CD4-positive, alpha-beta T cell treated with Interleukin-10 for 1 hour (primary cell): Measurements from ENCODE around the gene HOXC13.

ENCODE experiments used
- DNase-seq: peaks from one replicate; pipeline ENCODE4 v3.0.0-alpha.2; 2020

Gene HOXC13

DNA sequence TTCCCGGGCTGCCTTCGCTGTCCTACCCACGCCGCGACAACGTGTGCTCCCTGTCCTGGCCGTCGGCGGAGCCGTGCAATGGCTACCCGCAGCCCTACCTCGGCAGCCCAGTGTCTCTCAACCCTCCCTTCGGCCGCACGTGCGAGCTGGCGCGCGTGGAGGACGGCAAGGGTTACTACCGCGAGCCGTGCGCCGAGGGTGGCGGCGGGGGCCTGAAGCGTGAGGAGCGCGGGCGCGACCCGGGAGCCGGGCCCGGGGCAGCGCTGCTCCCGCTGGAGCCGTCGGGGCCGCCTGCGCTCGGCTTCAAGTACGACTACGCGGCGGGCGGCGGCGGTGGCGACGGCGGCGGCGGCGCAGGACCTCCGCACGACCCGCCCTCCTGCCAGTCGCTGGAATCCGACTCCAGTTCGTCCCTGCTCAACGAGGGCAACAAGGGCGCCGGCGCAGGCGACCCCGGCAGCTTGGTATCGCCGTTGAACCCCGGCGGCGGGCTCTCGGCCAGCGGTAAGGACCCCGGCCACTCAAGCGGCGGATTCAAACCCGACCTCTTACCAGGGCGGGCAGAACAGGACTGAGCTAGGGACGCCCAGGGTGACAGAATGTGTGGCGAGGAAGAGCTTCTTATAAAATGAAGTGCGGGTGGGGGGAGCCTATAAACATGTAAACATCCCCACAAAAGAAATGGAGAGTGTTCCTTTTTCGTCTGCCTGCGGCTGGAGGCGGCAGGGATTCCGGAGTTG is 16.6 kb downstream of the HOXC13 start:
- DNase-seq = no peak

DNA sequence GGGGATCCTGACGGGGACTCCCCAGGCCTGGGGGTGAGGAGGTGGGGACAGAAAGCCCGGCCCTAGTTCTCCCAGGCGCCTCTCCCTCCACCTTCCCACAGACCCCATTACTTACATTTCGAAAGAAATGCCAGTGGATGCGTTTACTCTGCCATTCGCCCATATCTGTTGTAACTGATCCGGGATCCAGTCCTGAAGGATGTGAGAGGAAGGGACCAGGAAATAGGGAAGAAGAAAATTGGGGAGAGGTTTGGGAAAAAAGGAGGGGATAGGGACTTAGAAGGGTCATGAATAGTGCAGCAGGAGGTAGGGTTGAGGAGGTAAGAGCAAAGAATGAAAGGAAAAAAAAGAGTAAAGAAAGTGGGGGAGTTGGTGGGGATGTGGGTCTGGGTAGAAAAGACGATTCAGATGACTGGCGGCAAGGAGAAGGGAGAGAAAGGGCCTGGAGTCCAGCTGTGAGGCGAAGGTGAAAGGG is 17.2 kb downstream of the HOXC13 start:
- no peak for DNase-seq

DNA sequence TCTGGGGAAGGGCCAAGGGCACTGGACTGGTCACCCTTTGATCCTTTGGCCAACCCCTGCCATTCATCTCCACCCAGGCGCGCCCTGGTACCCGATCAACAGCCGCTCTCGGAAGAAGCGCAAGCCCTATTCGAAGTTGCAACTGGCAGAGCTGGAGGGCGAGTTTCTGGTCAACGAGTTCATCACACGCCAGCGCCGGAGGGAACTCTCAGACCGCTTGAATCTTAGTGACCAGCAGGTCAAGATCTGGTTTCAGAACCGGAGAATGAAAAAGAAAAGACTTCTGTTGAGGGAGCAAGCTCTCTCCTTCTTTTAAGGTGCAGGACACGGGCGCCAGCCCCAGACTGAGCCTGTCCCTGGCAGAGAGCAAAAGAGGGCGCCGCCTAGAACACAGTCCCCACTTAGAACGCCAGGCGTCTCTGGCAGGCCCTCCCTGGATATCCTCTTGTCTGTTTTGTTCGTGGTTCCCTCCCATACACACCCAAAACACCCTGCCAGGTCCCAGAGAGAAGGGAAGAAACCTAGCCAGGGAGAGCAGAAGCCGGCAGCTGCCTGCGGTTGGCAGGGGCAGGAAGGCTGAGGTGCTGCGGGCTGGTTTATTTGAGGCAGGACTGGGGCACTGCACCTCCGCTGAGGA is 17.7 kb downstream of the HOXC13 start:
- DNase-seq = no peak

DNA sequence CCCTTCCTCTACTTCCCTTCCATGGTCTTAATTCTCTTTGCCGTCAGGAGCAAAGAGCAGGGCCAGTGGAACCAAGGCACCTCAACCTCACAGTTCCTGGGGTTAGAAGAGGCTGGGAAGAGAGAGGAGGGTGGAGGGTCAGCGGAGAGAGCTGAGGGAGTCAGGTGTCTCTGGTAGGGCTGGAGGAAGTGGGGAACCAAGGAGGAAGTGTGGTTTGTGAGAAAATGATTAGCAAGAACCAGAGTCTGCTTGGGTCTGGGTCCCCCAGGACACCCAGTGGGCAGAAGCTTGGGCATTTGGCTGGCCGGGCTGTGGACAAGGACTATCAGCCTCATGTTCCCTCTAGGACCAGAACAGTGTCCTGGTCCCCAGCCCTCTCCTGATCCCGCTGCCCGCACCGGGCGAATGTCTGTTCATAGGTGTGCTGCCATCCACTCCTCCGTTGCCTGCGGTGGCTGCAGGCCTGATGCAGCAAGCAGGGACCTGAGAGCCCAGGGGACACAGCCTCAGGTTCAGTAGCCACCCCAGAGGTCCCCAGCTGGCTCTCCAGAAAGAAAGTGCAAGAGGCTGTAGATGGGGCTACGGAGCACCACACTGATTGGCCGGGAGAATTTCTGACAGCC is 18.4 kb downstream of the HOXC13 start:
- DNase-seq = no peak

DNA sequence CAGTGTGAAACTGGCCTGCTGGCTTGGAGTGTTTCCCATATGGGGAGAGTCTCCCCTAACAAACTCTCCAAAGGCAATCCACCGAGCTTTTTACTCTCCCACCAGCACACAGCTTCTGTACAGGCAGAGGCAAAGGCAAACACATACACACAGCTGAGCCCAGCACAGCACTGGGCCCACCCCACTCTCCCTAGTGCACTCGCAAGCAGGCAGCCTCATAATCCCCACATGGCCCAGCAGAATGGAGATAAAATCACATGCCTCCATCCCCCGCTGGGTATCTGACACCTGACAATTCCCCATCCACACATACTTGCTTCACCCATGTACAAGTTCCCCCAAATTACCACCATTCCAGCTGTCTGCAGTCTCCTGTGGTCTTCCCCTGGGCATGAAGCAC is 19.5 kb downstream of the HOXC13 start:
- DNase-seq = no peak

DNA sequence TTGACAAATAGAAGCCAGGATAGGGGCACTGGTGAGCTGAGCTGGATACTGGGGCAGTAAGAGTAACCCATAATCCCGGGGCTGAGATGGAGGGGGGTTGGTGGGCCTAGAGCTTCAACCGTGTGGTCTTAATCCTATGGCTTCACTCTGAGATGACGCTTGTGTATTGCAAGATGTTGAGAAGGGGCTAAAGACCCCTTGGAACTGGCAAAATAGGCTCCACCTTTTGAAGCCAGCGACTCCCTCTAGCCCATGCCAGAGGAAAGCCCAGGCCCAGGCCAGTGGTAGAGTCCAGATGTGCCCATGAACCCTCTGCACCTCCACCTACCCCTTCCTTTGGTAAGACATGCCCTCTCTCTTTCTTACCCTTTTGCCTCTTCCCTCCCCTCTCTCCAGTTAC is 20.7 kb downstream of the HOXC13 start:
- no peak for DNase-seq

DNA sequence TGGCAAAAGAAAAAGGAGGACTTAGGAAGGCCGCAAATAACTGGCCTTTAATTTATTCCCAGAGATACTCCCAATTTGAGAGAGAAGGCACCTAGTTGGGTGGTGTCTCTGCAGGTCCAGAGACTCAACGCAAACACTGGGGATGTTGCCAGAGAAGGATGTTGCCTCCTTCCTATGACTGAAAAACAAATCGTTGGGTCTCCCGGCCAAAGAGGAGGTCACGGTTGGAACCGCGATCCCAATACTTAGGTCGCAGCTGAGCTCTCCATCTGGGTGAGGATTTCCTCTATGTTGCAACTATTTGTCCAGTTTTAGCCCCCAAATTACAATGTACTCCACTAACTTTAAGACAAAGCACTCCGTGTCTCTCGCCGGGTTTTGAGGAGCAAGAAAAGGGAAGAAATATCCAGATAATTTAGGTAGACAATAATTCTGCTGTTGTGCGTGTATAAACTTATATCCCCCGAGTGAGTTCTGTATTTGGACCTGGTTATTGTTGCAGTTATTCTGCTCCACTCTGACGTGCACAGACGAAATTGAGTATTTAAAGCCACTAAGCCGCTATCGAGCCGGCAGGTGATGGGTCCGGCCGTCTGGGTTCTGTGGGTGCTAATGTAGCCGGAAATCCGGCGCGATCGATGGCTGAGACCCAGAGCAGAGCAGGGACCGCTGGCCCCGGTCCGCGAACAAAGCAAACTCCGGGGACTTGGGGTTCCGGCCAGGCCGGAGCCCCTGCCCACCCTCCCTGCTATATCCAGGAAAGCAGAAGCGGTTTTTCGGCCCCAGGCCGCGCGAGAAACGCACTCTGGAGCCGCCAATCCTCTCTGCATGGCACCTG is 21.8 kb downstream of the HOXC13 start:
- no peak for DNase-seq

DNA sequence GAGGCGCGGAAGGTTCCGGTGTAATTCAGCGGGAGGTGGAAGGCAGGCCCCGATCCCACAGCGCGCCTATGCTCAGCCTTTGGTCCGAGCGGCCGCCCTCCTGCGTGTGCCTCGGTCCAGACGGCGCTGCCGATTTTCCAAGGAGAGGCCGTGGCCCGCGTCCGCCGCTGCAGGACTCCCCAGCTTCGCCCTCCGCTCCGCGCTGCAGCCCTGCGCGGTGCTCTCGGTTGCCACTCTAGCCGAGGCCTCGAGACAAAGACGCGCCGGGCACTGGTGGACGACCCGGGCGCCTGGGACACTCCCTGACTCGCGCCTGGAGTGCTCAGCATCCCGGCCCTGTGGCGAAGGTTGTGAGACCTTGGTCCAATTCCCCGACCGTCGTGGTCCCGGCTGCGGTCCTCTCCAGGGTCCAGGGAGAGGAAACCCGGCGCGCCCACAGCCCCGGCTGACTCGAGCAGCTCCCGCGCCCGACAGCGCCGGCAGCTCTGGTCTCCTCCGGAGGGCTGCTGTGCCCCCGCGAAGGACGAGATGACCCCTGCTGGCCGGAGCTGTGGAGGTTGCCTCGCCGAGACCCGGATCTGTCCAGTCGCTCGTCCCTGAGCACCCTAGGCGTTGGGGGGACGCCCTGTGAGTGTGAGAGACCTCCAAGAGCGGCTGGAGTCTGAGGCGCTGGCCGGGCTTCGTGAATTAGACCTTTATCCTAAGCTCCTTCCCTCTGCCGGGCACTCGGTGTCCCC is 22.6 kb downstream of the HOXC13 start:
- DNase-seq = no peak

DNA sequence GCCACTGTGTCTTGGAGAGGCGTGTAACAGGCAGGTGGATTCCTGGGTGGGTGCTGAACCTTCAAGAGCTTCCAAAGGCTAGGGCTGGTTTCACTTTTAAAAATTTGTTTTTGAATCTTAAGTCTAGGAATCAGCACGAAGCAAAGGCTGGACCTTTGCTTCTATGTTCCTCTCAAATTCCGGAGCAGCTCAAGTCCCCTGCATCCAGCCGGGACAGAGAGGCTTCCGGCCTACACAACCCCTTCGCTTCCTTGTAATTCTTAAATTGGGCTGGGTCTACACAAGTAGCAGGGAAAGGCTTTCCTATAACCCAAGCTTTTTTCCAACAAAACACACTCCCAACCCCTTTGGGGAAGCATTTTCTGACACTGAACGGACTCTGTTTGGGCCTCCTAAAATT is 24.4 kb downstream of the HOXC13 start:
- no peak for DNase-seq

DNA sequence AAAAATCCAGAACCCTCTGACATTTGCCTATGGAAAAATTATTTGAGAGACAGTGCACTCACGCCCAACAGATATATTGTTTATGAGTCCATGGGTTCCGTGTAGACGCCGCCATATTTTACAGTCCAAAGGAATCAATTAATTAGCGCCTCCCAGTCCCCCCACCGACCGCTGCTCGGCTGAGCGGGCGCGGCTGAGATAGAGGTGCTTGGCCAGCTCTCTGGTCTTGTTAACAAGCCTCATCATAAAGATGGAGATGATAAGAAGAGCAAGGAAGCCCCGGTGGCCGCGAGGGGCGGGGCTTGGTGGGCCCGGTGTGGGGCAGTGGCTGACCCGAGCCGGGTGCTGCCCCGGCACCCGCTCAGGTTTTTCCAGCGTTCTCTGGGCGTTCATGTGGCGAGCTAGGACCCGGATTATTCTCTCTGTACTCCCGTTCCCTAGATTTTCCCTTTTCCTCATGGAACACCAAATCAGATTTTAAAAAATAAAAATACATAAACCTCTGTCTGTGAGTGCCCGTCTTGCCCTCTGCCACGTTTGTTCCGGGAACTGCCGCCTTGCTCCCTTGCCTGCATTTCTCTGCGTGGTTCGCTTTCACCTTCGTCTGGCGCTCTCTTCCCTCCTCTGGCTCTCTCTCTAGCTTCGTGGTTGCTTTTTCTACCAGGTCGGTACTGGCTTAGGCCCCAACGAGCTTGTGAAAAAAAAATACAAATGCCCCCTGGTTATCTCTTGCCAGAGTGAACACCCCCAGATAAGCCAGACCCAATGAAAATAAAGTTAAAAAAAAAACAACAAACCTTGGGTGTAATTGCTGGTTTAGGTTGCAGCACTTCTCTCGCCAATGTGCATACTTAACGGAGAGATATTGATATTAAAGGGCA is 25.0 kb downstream of the HOXC13 start:
- no peak for DNase-seq

DNA sequence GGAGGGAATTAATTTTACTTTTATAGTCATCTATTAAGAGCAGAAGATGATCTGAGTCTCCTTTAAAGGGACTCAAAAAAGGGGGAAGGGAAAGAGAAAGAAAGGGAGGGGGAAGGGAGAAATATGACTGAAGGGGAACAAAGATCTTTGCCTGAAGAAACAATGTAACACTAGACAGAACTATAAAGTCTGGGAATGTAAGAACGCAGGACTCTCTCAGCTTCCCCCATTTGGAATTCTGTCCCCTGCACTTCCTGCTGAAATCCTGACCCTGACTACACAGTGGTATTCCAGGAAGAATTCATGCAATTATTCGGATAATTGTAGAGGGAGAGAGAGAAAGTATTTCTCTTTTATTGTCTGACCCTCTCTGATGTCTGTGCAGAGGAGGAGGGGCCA is 25.7 kb downstream of the HOXC13 start:
- no peak for DNase-seq

DNA sequence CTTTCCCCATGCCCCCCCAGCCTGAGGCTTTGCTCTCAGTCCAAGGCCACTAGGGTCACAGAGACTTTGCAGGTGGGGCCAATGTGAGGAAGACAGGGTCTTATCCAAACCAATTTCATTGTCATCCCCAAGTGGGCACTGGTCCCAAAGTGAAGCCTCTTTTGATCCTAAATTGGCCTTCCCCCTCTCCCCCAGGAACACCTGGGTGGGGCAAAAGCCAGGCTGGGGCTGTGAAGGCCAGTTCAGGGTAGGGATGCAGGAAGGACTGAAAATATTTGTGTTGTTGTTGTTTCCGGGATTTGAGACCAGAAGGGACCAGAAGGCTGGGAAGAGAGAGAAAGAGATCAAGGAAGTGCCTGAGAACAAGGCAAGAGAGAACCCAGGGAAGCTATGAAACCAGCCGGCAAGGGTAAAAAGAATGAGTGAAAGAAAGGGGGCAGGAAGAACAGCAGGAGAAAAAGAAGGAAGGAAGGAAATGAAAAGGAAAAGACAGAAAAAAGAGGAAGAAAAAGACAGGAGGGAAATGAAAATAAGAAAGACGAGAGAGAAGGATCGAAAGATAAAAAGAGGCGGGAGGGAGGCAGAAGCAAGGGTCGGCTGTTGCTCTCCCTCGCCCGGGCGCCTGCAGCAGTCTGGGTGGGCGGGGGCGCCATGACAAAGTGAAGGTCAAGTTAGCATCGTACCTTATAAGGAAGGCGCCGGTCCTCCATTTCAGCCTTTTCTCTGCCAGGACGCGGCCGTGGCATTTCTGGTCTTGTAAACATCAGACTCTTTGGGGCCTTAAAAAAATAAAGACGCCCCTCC is 26.9 kb downstream of the HOXC13 start:
- no peak for DNase-seq

DNA sequence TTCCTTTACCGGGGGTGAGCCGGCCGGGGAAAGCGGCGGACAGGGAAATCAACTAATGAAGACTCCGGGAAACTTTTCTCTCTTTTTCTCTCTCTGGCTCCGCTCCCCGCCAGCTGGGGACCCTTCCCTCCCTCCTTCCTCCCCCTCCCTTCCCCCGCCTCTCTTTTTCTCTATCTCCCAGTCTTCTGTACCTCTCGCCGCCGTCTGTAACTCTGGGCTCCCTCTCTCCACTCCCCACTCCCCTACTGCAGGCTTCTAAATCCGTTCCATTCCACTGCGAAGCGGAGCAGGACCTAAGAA is 27.4 kb downstream of the HOXC13 start:
- no peak for DNase-seq

DNA sequence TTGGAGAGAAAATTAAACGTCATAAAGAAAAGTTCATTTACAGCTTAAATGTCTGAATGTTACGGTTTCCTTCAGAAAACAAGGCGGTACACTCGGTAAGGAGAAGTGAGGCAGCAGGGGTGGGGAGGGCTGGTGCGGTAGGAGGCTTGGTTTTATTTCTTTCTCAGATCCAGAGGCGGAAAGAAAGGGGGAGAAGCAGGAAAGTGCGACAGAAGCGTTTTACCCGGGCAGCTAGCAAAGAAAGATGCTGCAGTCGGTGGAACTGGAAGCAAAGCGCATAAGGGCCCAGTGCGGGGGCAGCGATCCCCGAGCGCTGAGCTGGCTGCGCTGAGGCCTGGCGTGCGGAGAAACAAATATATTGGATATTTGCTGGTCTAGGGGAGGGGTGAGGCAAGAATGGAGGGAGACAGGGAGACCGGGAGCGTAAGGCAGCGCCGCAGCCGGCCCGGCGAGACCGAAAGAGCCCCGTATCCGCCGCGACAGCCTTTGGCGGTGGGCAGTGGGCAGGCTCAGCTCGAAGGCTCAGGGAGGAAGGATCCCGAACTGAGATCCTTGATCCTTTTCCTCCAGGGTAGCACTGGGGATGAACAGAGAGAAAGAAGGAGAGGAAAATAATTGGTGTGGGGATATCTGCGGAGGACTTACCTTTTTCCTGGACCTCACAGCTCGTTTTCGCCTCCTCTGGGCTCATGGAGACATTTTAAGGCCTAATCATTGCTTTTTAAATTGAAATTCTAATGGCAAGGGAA is 27.9 kb downstream of the HOXC13 start:
- no peak for DNase-seq

DNA sequence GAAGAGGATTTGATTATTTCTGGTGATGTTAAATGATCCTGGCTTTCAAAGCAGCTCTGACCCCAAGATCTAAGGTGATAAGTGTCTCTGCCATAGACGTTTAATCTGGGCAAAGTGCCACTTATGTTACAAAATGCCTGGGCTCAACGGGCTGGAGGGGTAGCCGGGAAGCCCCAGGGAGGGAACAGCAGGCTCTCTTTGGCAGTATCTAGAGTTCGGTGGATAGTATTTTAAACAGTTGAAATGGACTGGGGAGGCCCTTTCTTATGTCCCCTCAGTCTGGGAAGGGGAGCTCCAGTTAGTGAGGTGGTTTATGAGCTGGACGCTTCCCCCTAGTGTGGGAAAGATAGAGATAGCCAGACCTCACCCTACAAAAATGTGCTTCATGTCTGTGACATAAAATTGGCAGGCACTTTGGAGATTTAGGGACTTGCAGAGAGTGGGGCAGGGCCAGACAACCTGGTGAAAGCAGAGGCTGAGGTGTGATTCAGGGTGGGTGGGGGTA is 28.8 kb downstream of the HOXC13 start:
- DNase-seq = no peak

DNA sequence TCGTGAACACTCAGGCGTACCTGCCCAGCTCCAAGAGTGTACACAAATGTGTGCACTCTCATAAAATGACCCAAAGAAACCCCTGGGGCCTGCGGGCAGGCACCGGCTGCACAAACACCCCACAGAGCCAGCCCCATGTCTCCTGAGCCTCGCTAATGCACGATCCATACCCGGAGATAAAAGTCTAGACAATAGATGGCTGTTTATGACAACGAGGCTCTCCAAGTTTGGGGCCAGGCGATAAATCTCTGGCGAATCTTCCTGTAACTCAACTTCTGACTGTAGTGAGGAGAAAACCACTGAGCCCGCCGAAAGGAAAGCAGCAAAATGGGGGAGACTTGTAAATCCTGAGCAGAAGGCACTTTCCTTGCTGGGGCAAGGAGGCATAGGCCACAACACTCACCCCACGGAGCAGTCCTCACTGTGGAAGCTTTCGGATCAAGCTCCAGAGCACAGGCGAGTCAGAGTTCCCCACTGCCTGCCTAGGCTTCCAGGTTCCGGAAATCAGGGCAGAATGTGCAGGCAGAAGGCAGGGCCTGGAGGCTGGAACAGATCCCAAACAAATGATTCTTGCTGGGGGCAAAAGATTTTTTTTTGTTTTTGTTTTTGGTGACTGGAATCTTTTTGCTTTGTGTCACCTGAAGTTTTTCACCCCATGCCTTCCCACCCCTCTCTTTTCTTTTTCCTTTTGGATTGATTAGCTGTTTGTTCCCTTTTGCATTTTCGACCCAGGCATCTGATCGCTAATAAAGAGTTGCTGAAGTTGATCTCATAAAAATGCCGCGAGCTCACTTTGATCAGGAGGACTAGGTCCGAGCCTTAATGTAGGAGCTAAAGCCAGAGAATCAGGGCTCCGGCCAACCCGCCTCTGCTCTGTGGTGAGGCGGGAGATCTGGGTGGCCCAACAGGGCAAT is 29.8 kb downstream of the HOXC13 start:
- DNase-seq = no peak

DNA sequence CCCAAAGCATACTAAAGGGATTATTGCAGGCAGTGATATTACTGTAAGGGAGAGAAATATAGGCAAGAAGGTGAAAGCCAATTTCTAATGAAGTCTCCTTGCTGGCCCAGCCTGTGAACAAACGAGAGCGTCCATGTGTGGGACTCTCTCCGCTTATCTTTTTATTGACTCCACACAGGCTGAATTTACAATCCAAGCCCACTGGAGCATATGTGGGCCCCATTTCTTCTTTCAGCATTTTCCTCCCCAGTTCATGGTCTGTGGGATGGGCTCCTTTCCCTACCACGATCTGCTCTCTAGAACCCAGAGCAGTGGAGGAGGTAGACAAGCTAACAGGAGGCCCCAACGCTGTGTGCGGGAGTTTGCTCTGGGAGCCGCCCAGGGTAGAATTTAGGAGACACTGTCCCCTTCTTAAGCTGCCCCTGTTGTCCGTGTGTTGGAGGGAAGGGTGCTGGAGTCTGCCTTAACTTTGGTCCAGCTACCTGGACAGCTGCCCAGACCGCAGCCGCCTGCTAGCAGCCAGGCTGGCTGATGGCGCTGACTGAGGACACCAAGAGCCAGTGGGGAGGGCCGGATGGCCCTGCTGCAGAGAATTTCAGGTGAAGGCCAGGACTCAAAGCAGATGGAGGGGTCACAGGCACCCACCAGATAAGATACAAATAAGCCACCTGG is 31.1 kb downstream of the HOXC13 start:
- no peak for DNase-seq

DNA sequence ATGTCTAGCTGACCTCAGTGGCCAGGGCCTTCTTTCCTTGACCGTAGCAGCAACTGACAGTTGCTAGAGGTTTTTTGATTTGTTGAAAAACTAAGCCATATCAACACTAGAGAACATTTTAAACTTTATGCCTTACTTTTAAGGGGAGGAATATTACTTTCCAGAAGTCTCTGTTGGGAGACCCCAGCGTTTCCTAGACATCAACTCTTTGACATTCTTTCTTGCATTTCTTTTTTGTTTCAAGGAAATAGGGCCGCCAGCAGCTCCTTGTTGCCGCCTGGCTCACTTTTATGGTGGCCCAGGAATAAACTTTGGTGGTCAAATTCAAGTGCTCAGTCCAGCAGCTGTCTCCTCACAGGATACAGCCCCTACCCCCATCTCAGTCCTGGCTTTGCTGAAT is 31.8 kb downstream of the HOXC13 start:
- DNase-seq = no peak
